Measurements from ENCODE around the gene PCSK6.
"Not testable (repeated sequence)": the region's sequence is repeated elsewhere in the genome, so short reads cannot be mapped to it uniquely, and the experiment has no call there.

Gene PCSK6

DNA sequence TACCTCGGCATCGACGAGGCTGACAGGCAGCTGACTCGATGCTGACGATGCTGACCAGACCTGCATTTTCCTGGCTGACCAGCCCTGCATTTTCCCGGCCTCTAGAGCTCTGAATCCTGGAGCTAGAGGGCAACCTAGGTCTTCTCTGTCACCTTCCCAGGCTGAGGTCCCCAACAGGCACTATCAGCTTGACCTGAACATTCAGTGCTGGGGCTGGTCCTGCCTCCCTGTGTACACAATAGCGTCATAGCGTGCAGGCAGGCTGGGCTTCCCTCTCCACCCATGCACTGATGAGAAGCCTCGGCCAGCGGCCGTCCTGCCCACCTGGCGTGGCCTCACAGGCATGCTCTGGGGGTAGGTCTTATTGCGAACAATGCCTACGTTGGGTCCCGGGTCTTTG, 132.2 kb downstream of the PCSK6 start:
- no peak for DNase-seq (ENCODE audit: low read depth)
- TF ChIP-seq, protein P1, sequence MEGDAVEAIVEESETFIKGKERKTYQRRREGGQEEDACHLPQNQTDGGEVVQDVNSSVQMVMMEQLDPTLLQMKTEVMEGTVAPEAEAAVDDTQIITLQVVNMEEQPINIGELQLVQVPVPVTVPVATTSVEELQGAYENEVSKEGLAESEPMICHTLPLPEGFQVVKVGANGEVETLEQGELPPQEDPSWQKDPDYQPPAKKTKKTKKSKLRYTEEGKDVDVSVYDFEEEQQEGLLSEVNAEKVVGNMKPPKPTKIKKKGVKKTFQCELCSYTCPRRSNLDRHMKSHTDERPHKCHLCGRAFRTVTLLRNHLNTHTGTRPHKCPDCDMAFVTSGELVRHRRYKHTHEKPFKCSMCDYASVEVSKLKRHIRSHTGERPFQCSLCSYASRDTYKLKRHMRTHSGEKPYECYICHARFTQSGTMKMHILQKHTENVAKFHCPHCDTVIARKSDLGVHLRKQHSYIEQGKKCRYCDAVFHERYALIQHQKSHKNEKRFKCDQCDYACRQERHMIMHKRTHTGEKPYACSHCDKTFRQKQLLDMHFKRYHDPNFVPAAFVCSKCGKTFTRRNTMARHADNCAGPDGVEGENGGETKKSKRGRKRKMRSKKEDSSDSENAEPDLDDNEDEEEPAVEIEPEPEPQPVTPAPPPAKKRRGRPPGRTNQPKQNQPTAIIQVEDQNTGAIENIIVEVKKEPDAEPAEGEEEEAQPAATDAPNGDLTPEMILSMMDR (IDR thresholded peaks at IDR 0.05; ENCODE audit: low read length, missing control alignments): no peak
- no peak overlapping the region for H3K4me3 ChIP-seq (replicated peaks; ENCODE audit: low read depth, low read length)

DNA sequence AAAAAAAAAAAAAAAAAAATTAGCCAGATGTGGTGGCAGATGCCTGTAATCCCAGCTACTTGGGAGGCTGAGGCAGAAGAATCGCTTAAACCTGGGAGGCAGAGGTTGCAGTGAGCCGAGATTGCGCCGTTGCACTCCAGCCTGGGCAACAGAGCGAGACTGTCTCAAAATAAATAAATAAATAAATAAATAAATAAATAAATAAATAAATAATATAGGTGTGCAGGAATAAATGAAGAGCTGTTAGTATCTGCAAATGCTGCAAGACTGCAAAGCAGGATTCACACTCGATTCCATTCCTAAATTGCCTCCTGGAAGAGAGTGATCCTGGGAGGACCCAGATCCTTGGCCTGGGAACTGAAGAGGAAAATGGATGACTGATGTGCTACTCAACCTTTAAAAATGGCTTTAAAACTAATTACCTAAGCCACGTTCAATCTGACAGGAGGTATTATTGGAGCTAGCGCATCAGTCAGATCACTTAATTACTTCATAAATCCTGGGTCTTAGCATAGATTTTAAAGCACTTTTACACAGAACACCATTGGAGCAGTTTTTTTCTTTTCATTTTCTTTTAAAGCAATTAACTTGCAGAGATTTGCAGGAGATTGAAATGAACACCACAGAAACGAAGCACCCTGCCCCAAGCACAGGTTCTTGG, 132.9 kb downstream of the PCSK6 start:
- not testable (repeated sequence) for DNase-seq (ENCODE audit: low read depth); H3K4me3 ChIP-seq (replicated peaks; ENCODE audit: low read depth, low read length)

DNA sequence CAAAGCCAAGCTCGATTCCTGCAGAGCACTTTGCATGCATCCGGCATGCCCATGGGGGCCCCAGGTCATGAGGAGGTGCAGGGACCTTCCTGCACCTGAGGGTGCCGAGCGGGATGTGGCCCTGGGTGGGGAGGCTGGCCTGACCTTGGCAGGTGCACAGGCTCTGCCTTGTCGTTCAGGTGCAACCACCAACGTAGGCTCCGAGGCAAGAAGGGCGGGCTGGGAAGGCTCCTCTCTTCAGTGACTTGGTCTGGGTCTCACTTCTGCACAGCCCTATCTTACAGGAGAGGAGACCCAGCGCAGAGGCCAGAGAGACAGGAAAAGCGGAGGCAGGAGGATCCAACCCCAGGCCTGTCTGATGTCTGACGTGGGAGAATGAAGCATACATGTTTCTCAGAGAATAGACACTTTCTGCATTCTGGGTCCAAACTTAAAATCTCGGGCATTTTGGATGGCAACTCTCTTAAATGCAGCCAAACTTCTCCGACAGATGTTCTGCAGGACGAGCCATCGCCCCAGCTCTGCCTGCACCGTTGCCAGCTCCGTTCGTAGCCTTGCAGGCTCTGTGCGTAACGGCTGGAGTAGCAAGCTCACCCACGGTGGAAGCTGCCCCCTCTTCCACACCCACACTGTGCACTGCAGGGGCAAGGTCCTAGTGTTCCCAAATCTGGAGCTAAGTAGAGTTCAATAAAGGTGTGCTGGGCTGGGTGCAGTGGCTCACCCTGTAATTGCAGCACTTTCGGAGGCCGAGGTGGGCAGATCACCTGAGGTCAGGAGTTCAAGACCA, 133.6 kb downstream of the PCSK6 start:
- H3K4me3 ChIP-seq (replicated peaks; ENCODE audit: low read depth, low read length): no peak overlapping the region
- DNase-seq (ENCODE audit: low read depth): no peak
- TF ChIP-seq, protein P1 (IDR thresholded peaks at IDR 0.05; ENCODE audit: low read length, missing control alignments): no peak

DNA sequence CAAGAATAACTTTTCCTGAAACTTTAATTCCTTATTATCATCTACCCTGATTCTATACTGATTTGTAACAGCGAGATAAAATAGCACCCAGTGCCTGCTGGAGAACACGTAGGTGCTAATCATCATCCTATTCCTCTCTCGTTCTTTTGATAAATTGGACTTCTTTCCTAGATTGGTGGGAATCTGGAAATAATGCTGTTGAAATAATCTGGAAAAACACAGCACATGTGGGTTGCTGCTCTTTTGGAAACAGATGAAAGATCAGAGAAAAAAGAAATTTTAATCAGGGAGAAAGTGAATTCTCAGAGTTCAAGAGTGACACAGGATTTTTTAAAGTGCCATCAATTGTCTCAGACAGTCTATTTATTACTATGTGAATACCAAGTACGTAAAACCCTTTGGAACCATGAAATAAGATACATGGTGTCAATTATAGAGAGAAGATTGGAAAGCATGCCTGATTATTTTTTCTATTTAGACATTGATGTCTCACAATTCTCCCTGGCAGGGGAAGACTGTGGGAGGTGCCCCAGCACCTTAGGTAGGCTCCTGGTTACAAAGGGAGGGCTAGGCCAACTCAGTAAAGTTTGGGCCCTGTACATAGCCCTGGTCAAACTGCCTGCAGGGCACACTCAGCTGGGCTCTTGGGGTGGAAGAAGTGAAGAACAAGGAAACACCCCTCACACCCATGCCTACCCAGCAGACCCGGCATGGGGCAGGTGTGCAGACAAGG, 134.4 kb downstream of the PCSK6 start:
- TF ChIP-seq, protein P1 (IDR thresholded peaks at IDR 0.05; ENCODE audit: low read length, missing control alignments): no peak
- DNase-seq (ENCODE audit: low read depth): no peak
- no peak overlapping the region for H3K4me3 ChIP-seq (replicated peaks; ENCODE audit: low read depth, low read length)

DNA sequence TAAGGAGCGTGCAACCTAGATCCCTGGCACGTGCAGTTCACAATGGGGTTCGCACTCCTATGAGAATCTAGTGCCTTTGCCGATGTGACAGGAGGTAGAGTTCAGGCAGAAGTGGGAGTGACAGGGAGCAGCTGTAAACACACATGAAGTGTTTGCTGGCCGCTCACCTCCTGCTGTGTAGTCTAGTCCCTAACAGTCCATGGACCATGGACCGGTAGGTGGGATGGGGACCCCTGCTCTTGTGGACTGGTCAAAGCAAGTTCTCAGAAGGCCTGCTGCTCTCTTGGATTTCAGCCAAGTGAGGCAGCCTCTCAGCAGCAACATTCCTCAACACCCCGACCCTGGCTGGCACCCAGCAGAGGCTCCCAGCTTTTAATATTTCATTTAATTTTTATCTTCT, 136.3 kb downstream of the PCSK6 start:
- DNase-seq (ENCODE audit: low read depth): no peak
- TF ChIP-seq, protein P1 (IDR thresholded peaks at IDR 0.05; ENCODE audit: low read length, missing control alignments): no peak
- H3K4me3 ChIP-seq (replicated peaks; ENCODE audit: low read depth, low read length): no peak overlapping the region

DNA sequence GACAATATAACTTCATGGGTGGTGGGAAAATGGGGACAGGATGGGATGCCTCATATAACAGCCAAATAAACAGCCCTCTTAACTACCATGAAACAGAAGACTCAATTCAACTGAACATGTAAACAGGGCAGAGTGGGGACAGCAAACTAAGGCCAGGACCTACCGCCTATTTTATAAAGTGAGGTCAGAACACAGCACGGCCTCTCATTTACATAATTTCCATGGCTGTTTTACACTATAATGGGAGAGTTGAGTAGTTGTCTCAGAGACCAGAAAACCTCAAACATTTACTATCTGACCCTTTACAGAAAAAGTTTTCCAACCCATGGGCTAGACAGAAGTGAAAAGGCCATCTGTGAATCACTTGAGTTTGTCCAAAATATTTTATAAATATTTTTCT, 137.8 kb downstream of the PCSK6 start:
- no peak overlapping the region for H3K4me3 ChIP-seq (replicated peaks; ENCODE audit: low read depth, low read length)
- no peak for DNase-seq (ENCODE audit: low read depth)
- TF ChIP-seq, protein P1 (IDR thresholded peaks at IDR 0.05; ENCODE audit: low read length, missing control alignments): no peak

Data from fibroblast of pulmonary artery (primary cell).